NT2/D1 (cell line): ENCODE results near the gene ZDHHC1.

ENCODE experiments used
- YY1 ChIP-seq: IDR thresholded peaks from 2 replicates; pipeline ENCODE4 v1.6.1; 2011; ENCODE audit not compliant: insufficient read length, insufficient read depth
- ZNF274 ChIP-seq: IDR thresholded peaks from 2 replicates; pipeline ENCODE4 v1.6.1; 2011; ENCODE audit warnings: mild to moderate bottlenecking, low read depth, low read length

DNA sequence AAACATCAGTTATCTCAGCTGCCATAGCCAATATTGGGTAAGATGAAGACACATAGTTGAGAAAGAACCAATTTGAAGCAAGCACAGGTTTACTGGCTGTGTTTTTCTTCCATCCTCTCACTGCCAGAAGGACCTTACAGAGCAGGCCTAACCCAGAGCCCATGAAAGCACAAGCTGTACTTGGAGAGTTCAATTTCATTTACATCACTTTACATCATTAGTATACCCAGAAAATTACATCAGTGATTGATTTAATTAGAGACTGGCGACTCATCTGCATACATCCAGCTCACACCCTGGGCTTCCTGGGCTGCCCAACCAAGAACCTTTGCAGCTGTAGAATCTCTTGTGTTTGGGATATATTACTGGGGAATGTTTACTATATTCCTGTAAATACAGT lies 66.0 kb downstream of the ZDHHC1 start:
- TF ChIP-seq YY1, result no peak
- no peak for TF ChIP-seq ZNF274
